Fibroblast of the aortic adventitia (primary cell): Measurements from ENCODE around the gene ATP13A3. TPM values are rescaled to one million over a fixed set of nuclear protein-coding genes. Genes with fewer than 3 reads are reported as not detected.

Experiments
- DNase-seq: peaks from one replicate; pipeline ENCODE4 v3.0.0-alpha.2; 2010; ENCODE audit warnings: low read depth
- H3K4me3 ChIP-seq: 2 replicates; pipeline ENCODE4 v1.5.1; 2011; ENCODE audit warnings: low read depth, mild to moderate bottlenecking, control low read depth, low read length, moderate library complexity
- total RNA-seq: library from RNA; depleted of rRNA; stranded (reverse); fragments of >200 nt; gene quantifications from 2 replicates; pipeline ENCODE4 v1.2.3, GENCODE V29; 2012; ENCODE audit warnings: low replicate concordance
- TF ChIP-seq, protein P1 (sequence below): IDR thresholded peaks from 2 replicates; pipeline ENCODE4 v1.5.1; 2011; ENCODE audit warnings: mild to moderate bottlenecking, low read length, control low read depth, inconsistent platforms; ENCODE audit not compliant: insufficient read depth

The ATP13A3 gene
- total RNA-seq, 1 donor = 494 TPM

DNA sequence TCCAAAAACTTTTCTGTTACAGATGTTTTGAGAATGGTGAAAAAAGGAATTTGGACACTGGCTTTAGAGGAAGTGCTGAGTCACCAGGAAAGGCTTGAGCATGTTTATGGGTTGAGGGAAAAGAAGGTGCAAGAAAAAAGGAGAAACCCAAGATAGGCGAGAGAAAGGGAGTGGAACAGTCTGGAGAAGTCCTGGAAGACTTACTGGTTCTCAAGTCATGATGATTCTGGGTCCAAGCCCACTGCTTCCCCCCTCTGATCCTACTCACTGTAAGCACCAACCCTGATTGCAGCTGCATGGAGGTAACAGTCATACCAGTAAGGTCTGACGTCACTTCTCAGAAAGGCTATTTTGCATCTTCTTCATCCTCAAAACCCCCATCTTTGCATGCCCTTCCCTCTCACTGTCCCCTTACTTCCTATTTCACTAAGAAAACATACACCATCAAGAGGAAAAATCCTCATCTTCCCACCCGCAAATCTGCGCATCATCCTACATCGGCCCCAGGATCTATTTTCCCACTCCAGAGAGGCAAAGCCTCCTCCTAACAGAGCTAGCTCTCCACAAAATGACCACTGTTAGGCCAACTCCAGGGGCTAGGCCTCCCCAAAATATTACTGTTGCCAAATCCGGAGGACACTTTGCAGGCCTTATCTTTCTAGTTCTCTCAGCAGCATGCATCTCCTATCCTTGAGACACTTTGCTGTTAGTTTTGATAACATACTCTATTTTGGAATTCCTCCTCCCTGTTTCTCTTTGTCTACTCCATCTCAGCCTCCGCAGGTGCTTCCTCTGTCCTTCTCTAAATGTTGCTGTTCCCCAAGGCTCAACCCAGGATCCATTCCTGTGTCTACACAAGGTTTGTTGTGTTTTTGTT is 3.2 kb upstream of the ATP13A3 start:
- DNase-seq = peak; percentile 88
- TF ChIP-seq, protein P1, sequence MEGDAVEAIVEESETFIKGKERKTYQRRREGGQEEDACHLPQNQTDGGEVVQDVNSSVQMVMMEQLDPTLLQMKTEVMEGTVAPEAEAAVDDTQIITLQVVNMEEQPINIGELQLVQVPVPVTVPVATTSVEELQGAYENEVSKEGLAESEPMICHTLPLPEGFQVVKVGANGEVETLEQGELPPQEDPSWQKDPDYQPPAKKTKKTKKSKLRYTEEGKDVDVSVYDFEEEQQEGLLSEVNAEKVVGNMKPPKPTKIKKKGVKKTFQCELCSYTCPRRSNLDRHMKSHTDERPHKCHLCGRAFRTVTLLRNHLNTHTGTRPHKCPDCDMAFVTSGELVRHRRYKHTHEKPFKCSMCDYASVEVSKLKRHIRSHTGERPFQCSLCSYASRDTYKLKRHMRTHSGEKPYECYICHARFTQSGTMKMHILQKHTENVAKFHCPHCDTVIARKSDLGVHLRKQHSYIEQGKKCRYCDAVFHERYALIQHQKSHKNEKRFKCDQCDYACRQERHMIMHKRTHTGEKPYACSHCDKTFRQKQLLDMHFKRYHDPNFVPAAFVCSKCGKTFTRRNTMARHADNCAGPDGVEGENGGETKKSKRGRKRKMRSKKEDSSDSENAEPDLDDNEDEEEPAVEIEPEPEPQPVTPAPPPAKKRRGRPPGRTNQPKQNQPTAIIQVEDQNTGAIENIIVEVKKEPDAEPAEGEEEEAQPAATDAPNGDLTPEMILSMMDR = no peak
- no peak overlapping the region for H3K4me3 ChIP-seq

DNA sequence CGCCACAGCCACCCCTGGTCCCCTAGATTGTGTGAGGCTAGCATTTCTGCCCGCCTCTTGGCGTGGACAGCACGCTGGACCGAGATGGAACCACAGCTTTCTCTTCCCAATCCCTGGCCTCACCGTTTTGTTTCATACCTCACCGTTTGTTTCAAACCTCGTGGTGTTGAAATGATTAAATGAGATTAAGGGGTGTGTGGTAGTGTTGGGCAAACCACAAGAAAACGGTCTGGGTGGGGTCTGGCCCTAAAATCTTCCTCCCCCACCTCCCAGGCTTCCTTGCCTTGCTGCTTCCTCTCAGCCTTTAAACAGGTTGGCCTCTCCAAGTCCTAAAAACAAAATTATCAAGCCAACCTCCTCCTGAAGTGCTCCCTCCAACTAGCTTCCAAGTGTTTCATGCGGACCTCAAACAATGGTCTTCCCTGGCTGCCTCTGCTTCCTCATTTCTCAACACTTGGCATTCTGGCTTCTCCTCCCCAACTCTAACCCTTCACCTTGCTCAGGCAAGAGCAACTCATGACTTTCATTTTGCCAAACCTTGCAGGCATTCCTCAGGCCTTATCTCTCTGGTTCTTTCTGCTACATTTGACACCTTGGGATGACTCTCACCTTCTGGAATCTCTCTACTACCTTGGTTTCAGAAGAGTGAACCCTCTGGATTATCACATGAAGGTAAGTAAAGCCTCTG is 1.4 kb upstream of the ATP13A3 start:
- H3K4me3 ChIP-seq = peak overlapping the region; percentile 56
- TF ChIP-seq, protein P1 = no peak
- DNase-seq = peak; percentile 92

DNA sequence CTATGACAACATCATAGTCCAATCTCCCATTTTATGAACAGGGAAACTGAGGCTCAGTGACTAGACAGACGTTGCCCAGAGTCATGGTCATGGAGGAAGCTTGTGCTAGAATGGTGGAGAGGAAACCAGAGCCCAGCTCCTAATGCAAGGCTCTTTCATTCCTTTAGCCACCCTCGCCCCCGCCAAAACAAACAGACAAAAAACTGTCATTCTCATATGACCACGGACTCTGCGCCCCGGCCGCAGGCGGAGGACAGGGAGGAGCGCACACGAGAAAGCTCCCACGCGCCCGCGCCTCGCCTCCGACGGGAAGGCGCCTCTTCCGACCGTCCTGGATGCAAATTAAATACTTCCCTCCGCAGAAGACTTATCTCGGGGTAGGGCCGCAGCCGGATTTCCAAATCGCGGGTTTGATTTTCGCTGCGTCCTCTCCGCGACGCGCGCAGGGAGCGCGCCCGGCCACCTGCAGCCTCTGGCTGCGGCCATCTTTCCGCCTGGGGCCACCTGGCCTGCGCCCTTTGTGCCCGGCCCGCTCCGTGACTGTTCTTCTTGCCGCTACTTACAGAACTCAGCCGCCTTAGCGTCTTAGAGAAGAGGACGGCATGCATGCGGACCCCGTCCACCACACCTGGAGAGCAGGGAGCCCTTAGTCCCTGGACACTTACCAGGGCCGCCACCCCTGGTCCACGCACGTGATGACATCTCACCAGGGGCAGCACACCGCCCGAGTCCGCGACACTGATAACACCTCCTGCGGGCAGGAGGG is 670 bp upstream of the ATP13A3 start:
- DNase-seq = no peak
- peak overlapping the region; percentile 56 for H3K4me3 ChIP-seq
- TF ChIP-seq, protein P1 = no peak

DNA sequence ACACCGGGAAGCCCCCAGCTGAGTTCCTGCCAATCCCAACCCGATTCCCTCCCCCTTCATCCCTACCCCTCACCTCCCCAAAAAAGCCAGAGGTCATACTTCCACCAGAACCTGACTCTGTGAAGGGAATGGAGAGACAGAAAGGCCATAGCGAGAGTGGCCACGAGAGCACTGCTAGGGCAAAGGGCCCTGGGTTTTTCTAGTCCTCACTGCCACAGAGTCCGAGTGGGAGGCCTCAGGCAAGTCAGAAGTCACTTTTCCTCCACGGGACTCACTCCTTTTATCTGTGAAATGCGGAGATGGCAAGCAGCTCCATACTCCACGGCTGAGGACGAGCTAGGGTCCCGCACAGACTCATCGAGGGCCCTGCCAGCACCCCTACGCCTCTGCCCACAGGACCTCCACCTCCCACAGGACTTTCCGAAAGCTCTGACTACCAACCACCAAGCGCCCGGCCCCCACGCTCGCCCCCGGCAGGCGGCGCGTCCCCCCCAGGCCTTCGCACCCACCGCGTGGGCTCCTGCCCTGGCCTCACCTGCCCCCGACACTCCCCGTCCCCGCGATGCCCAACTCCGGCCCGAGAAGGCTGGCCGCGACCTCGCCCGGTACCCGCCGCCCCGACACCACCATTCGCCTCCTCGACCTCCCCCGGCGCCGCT is 792 bp downstream of the ATP13A3 start:
- TF ChIP-seq, protein P1 = peak; percentile 26
- peak overlapping the region; percentile 97 for H3K4me3 ChIP-seq
- peak; percentile 46 for DNase-seq

DNA sequence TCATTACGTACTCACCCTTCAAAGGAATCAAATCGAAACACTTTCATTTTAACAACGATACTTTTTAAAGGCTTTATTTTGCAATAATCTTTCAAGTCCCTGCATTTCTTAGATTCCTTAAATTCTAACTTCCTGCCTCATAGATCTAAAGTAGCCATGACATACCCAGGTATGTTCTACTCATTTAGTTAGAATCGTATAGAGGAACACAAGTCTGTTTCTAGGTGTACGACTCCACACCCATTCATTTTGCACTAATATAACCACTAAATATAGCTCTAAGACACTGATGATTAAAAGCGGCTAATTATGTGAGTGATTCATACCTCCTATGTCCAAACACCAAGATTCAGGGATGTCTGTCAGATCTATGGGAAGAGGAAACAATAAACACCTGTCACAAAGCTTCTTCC is 1.3 kb downstream of the ATP13A3 start:
- TF ChIP-seq, protein P1 = no peak
- H3K4me3 ChIP-seq = peak overlapping the region; percentile 97
- DNase-seq = peak; percentile 63

DNA sequence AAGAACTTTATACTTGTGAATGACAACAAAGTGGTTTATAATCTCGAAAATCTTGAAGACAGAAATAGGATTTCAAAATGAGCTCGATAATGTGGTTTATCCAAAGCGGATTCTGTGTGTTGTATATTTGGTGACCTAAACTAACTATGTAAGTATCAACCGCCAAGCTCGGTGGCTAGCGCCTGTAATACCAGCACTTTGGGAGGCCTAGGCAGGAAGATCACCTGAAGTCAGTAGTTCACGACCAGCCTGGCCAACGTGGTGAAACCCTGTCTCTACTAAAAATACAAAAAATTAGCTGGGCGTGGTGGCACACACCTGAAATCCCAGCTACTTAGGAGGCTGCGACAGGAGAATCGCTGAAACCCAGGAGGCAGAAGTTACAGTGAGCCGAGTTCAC is 2.2 kb downstream of the ATP13A3 start:
- DNase-seq = peak; percentile 56
- TF ChIP-seq, protein P1 = no peak
- peak overlapping the region; percentile 97 for H3K4me3 ChIP-seq
